OCI-M2 (cell line): ENCODE results near the gene RNF175.
"Not testable (repeated sequence)": the region's sequence is repeated elsewhere in the genome, so short reads cannot be mapped to it uniquely, and the experiment has no call there.

Experiments used
- DNase-seq: peaks from one replicate; lab custom pipeline; 2025; ENCODE audit not compliant: unreplicated experiment; lab: John Stamatoyannopoulos, UW

Gene RNF175

DNA sequence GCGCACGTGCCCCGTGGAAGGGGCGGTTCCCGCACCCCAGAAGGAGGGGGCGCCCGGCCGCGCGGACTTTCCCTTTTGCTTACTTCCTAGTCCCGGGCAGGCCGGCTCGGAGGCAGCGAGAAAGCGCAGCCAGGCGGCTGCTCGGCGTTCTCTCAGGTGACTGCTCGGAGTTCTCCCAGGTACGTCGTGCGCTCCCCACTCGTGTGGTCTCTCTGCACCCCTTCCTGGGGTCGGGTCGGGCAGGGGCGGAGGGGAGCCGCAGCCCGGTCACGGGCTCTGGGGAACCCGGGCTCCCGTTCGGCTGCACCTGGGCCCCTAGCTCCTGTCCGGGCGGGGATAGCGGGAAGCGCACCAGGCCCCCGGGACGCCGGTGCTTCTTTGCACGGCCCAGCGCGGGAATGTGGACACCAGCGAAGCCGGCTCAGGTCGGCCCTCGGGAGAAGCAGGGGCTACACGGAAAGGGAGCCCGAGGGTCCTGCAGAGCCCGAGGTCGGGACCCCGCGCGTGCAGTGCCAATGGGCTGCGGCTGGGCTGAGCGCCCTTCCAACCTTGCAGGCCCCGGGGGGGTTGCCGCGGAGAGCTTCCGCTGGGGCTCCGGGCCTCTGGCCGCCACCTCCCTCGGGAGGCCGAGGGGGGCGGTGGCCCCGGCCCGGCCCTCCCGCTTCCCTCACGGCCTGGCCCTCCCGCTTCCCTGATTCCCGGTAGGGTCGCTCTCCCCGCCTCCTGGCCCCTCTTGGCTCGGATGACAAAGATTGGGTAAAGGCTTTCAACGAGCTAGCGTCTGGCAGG, 75.4 kb downstream of the RNF175 start, which contains the start of gene TLR2:
Gene TLR2, plus strand, starts transcription at position 99 of the 789 bp plus-strand sequence. CDS start 18,628 bp downstream, outside the sequence.
- DNase-seq = no peak

DNA sequence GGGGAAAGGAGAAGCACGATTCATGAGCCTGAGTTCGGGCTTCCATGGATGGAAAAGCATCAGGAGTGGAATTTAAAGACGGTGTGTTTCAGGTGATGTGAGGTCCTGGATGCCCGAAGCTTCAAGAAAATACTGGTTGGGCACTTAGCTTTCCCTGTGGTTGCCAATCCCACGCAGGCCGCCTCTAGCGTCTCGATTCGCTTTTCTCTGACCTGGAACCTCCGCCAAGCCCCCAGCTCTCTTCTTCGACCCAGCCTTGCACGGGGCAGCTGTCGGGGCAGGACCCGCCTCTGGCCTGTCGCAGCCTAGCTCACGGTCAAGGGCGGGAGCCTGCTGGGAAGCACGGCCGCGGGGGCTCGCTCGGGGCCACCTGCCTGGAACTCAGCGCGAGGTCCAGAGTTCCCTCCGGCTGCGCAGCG, 76.1 kb downstream of the RNF175 start:
- no peak for DNase-seq

DNA sequence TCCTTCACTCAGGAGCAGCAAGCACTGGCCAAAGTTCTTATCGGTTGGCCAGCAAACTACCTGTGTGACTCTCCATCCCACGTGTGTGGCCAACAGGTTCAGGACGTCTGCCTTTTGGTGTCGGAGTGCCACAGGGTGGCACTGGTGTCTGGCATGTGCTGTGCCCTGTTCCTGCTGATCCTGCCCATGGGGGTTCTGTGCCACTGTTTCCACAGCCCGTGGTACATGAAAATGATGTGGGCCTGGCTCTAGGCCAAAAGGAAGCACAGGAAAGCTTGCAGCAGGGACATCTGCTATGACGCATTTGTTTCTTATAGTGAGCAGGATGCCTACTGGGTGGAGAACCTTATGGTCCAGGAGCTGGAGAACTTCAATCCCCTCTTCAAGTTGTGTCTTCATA, 80.3 kb downstream of the RNF175 start:
- DNase-seq = no peak

DNA sequence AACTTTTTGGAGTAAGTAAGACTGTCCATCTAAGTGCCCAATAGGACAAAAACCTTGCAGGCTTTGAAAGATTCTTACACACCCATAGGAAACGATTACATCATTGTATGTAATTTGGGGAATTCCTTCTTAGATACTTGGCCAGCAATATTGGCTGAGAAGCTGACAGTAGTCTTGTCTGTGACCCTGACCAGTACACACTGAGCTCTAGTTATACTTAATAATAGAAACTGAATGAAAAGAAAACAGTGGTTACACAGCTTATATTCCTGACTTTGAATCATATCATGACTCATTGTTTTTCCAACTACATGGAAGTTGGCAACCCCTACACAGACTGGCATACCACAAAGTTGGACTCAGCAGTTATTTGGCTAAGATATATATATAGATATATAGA, 82.8 kb downstream of the RNF175 start:
- DNase-seq = no peak

DNA sequence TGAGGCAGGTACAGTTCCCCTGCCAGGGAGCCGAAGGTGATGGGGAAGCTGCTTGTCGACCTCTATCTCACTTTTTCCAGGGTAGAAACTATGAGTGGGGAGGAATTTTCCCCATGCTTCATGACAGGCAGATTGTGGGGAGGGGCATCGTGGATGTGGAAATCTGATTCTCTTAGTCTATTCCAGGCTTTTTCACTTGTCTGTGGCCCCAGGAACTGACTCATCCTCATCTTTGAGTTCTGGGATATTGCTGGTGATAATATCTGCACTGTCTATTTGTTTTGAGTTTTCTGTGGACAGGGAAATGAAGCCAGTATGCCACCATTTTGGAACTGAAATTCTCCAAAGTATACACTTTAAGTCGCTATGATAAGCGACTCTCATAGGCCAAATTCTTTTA, 83.3 kb downstream of the RNF175 start:
- DNase-seq = no peak

DNA sequence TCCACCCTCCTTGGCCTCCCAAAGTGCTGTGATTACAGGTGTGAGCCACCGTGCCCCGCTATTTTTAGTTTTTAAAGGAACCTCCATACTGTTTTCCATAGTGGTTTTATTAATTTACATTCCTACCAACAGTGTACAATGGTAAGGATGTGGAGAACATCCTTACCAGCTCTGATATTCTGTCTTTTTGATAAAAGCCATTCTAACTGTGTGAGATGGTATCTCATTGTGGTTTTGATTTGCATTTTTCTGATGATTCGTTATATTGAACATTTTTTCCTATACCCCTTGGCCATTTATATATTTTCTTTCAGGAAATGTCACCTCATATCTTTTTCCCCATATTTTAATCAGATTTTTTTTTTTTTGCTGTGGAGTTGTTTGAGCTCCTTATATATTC, 90.0 kb downstream of the RNF175 start:
- no peak for DNase-seq

DNA sequence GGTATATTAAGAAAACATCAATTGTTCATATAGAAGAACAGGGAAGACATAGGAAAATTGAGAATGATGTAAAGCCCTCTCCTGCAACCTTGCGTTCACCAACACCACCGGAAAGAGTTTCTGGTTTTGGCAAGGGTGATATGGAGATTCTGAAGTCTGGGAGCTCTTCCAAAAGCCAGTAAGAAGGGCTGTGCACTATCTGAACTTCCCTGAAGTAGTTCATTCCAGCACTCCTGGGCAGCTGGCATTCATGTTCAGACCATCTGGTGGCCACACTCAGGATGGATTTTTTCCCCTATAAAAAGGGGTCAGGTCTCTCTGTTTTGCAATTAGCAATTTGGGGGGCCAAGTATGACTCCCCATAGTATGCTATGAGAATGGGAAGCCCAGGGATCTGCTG, 91.2 kb downstream of the RNF175 start:
- DNase-seq = no peak

DNA sequence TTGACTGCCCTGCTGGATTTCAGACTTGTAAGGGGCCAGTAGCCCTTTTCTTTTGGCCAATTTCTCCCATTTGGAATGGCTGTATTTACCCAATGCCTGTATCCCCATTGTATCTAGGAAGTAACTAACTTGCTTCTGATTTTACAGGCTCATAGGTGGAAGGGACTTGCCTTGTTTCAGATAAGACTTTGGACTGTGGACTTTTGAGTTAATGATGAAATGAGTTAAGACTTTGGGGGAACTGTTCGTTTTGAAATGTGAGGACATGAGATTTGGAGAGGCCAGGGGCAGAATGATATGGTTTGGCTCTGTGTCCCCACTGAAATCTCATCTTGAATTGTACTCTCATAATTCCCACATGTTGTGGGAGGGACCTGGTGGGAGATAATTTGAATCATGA, 93.3 kb downstream of the RNF175 start:
- not testable (repeated sequence) for DNase-seq

DNA sequence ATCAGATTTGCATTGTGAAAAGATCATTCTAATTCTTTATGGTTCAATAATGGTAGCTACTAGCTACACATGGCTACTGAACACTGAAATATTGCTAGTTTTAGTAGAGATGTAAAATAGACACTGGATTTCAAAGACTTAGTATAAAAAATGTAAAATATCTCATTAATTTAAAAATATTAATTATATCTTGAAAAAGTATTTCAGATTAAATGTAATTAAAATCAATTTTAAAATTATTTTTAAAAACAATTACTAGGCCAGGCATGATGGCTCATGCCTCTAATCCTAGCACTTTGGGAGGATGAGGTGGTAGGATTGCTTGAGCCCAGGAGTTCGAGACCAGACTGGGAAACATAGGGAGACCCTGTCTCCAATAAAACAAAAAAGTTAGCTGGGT, 96.2 kb downstream of the RNF175 start:
- DNase-seq = no peak

DNA sequence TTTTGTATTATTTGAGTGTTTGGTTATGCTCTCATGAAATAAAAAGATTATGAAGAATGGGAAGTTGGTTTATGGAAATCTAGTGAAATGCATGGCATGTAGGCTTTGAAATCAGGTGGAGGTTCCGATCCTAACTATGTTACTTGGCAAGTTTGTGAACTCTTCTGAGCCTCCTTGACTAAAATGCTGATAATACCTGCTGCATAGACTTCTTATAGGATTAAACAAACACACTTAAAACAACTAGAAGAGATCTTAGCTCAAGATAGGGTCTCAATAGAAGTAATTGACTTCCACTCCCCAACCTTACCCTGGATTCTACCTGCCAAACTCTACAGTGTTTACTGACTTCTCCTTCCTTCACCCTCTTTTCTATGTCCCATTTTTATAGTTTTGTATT, 97.9 kb downstream of the RNF175 start:
- no peak for DNase-seq

DNA sequence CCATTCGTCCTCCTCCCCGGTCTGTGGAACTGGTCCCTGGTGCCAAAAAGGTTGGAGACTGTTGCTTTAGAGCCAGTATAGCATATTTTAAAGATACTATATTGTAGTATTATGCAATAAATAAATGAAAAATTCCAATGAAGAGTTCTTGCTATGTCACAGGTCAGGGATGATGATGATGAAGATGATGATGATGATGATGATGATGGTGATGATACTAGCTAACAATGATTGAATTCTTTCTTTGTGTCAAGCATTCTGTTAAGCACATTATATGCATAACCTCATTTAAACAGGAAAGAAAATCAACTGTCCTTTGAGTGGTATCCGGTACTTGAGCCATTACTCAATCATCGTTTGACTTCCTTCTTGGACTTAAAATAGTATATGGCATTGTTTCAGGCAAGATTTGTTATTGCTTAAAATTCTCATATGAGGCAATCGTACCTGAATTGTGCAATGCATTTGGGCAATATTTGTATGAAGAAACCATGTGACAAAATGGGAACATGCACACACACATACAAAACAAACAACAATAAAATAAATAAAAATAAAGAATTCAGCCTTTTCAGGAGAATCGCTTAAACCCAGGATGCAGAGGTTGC, 98.5 kb downstream of the RNF175 start:
- no peak for DNase-seq
